HEK293 (cell line): ENCODE measurements around the gene PDE4D.

ENCODE experiments used
- CTCF ChIP-seq: fragments of 450-650 bp; formaldehyde crosslinking; IDR thresholded peaks from 2 replicates; pipeline ENCODE4 v1.5.1; 2016; ENCODE audit warnings: missing biosample characterization, missing genetic modification characterization
- PRDM1 ChIP-seq: fragments of 450-650 bp; formaldehyde crosslinking; IDR thresholded peaks from 2 replicates; pipeline ENCODE4; 2016; ENCODE audit warnings: missing biosample characterization, missing genetic modification characterization
- SCRT1 ChIP-seq: fragments of 450-650 bp; formaldehyde crosslinking; IDR thresholded peaks from 2 replicates; pipeline ENCODE4 v1.5.1; 2016; ENCODE audit warnings: missing biosample characterization, missing genetic modification characterization, borderline replicate concordance
- YY1 ChIP-seq: fragments of 450-650 bp; formaldehyde crosslinking; IDR thresholded peaks from 2 replicates; pipeline ENCODE4 v1.5.1; 2018; ENCODE audit warnings: missing biosample characterization, missing genetic modification characterization
- ZBTB1 ChIP-seq: fragments of 450-650 bp; formaldehyde crosslinking; IDR thresholded peaks from 2 replicates; pipeline ENCODE4 v1.5.1; 2016; ENCODE audit warnings: missing biosample characterization, missing genetic modification characterization
- ZBTB17 ChIP-seq: fragments of 450-650 bp; formaldehyde crosslinking; IDR thresholded peaks from 2 replicates; pipeline ENCODE4 v1.5.1; 2016; ENCODE audit warnings: missing biosample characterization, missing genetic modification characterization
- ZBTB8A ChIP-seq: fragments of 450-650 bp; formaldehyde crosslinking; IDR thresholded peaks from 2 replicates; pipeline ENCODE4 v1.5.1; 2016; ENCODE audit warnings: missing biosample characterization, missing genetic modification characterization
- ZNF350 ChIP-seq: fragments of 450-650 bp; formaldehyde crosslinking; IDR thresholded peaks from 2 replicates; pipeline ENCODE4 v1.5.0; 2017; ENCODE audit warnings: missing biosample characterization, mild to moderate bottlenecking, missing genetic modification characterization
- ZNF416 ChIP-seq: fragments of 450-650 bp; formaldehyde crosslinking; IDR thresholded peaks from 2 replicates; pipeline ENCODE4 v1.5.1; 2016; ENCODE audit warnings: missing biosample characterization, missing genetic modification characterization
- ZNF596 ChIP-seq: fragments of 450-650 bp; IDR thresholded peaks from 2 replicates; pipeline ENCODE4 v1.5.0; 2018; ENCODE audit warnings: missing biosample characterization, mild to moderate bottlenecking, missing genetic modification characterization, moderate library complexity

- TF ChIP-seq ZNF596 (tag by site-specific recombination) (no peak), CTCF (tag by site-specific recombination) (no peak), ZBTB1 (tag by site-specific recombination) (no peak), ZNF416 (tag by site-specific recombination) (no peak), ZBTB8A (tag by site-specific recombination) (no peak), ZBTB17 (tag by site-specific recombination) (no peak), PRDM1 (no peak), SCRT1 (tag by site-specific recombination) (no peak), ZNF350 (no peak), YY1 (tag by site-specific recombination) (no peak)
Measured at GRCh38 chr5:58950224-58950623, 943.3 kb downstream of the PDE4D start.
